ENCODE measurements around the gene DFFB.
"Not testable (repeated sequence)": the region's sequence is repeated elsewhere in the genome, so short reads cannot be mapped to it uniquely, and the experiment has no call there.

Gene DFFB

DNA sequence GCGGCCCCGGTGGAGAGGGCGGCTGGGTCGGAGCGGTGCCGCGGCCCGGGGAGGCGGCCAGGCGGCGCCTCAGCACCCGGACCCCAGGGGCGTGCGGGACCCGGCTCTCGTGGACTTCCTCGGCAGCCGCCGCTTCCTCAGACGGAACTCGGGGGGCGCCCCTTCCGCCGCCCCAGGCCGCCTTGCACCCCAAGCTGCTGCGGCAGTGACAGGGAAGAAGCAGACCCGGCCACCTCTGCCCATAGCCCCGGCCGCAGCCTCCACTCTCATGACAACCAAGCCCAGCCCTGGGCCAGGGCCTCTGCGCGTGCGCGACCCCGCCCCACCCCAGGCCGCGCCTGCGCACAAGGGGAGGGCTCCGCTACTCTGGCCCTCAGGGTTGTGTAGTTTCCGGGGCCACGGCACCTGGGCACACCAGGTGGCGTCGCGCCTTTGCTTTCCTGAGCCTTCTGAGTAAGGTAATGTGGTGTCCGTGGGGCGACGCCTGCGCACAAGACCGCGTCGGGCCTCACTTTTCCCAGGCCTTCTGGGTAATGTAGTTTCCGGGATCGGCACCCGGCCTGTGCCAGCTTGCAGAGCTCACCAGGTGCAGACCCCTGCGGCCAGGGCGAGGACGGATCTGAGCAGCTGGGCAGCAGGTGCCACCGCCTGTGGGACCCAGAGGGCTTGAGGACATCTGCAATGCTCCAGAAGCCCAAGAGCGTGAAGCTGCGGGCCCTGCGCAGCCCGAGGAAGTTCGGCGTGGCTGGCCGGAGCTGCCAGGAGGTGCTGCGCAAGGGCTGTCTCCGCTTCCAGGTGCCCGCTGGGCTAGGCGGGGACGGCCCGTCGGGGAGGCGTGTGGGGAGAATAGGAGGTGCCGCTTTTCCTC, at the start of gene DFFB, which contains the start of gene CEP104:
Gene DFFB, plus strand, starts transcription at position 554 of the 868 bp plus-strand sequence. Its CDS starts 128 bp downstream, at position 682.
Gene CEP104, minus strand, starts transcription at position 289 of the 868 bp plus-strand sequence. CDS start 4,804 bp downstream, outside the sequence.
- DNase-seq (ENCODE audit: low read depth, low spot score), result peak; percentile 90

- no peak for DNase-seq (ENCODE audit: low read depth, low spot score)
These were observed 49.5 kb upstream of the DFFB start for GRCh38 chr1:3807769-3808168.

DNA sequence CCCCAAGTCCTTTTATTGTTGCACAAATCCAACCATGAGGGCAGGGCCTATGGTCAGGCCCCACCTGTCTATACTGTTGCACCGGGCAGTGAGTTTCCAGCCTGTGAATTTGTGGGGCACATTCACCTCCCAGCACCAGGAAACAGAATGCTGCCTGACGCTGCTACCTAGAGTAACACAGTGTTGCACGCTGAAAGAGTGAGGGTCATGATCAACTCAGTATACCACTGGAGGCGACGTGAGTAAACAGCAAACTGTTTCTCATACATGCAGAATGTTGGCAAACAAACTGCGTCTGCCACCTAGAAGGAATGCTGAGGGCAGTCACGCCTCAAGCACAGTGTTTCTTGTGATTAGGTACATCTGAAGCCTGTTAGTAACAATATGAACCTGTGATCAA, 47.6 kb upstream of the DFFB start:
- DNase-seq (ENCODE audit: low read depth, low spot score), result no peak

DNA sequence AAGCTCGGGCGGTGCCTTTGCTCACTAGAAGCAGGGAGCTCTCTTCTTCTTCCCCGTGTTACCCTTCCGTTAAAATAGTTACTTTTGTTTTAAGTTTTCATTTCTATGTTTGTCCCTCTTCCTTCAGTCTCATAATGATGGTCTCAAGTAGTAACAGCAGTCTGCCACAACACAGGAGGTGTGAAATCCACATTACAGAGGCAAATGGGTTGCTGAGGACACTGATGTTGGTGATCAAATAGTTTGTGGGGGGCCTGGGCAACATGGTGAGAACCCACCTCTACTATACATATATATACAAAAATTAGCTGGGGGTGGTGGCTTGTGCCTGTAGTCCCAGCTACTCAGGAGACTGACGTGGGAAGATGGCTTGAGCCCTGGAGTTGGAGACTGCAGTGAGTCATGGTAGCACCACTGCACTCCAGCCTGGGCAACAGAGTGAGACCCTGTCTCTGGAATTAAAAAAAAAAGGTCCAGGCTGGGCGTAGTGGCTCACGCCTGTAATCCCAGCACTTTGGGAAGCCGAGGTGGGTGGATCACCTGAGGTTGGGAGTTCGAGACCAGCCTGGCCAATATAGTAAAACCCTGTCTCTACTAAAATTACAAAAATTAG, 47.0 kb upstream of the DFFB start:
- DNase-seq (ENCODE audit: low read depth, low spot score), result not testable (repeated sequence)

GRCh38 chr1:3811595-3811911, 45.7 kb upstream of the DFFB start:
- DNase-seq (ENCODE audit: low read depth, low spot score), result no peak

GRCh38 chr1:3814065-3814464, 43.2 kb upstream of the DFFB start:
- no peak for DNase-seq (ENCODE audit: low read depth, low spot score)

DNA sequence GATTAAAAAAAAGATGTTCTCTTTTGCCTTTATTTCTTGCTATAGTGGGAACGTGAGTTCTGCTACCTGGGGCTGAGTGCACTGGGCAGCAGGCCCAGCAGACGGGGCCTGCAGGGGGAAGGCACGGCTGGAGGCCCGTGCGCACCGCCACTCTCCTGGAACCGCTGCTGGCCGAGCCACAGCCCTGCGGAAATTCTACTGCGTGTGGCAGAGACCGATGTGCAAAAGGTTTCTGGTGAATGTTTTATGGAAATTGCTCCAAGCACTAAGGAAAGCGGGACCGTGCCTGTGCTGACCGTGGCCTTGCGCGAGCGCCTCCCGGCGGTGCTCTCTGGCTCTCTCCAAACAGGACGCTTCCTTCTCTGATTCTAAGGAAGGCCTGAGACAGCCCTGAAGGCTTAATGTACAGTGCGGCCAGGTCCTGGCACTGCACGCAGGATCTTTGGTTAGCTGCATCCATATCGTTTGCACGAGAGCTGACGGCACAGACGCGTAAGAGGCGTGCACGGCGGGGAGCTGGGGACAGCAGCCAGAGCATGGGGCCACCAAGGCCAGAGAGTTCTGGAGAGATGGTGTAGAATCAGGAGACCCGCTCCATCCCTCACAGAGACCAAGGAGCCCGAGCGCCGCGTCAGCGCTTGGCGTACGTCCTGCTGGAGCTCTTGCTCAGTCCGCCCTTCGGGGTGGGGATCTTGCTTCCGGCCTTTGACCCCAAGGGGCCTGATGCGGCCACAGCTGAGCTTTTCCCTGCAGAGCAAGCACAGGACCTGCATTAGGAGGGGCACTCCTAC, 42.3 kb upstream of the DFFB start:
- no peak for DNase-seq (ENCODE audit: low read depth, low spot score)

GRCh38 chr1:3816331-3817137, 40.7 kb upstream of the DFFB start:
- no peak for DNase-seq (ENCODE audit: low read depth, low spot score)

DNA sequence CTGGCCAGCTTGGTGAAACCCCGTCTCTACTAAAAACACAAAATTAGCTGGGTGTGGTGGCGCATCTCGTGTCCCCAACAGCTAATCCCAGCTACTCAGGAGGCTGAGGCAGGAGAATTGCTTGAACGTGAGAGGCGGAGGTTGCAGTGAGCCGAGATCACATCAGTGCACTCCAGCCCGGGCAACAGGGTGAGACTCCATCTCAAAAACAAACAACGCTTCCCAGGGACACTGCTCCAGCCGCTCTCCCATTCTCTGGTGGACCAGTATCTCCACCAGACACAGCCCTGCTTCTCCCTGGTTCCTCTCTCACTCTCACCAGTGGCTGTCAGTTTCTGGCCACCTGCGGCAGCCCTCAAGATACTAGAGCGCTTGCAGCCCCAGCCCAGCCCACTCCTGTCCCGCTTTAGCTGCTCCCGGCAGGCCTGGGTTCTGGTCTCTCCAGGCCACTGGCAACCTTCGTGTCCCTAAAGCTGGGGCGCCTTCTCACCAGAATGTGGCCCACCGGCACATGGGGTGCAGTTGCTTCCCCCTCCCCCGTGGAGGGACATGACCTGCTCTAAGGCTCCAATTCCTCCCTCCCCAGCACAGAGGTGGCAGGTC, 40.0 kb upstream of the DFFB start:
- no peak for DNase-seq (ENCODE audit: low read depth, low spot score)

DNA sequence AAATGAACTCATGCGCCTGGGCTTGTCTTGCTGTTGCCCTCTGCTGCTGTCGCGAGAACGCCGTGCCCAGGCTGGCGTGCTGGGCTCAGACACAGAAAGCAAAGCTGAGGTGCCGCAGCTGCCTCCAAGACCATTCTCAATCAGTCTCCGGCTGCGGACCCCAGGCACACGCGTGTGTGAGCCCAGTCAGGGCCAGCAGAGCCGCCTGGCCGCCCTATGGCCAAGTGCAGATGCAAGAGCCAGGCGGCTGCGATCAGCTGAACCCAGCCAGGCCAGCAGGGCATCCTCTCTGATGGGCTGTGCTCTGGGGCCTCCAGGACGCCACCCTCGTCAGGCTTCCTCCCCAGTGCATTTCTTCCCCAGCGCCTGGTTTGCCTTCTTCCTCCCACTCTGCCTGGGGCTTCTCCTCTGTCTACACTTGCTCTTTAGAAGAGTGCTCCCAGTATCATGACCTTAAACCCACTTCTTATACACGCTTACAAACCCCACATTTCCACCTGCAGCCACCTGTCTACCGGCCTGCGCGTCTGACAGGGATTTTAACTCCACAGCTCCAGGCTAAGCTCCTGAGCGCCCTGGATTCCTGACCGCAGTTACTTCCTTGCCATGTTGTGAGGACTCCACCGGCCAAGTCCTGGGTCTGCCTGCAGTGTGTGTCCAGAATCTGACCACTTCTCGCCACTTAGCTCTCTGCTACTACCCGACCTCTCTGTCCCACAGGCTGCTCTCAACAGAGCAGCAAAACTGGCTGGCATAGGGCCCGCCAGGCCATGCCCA, 39.3 kb upstream of the DFFB start:
- no peak for DNase-seq (ENCODE audit: low read depth, low spot score)

- DNase-seq (ENCODE audit: low read depth, low spot score), result no peak
These were observed 37.5 kb upstream of the DFFB start for GRCh38 chr1:3819771-3820200.

GRCh38 chr1:3820316-3820715, 37.0 kb upstream of the DFFB start:
- no peak for DNase-seq (ENCODE audit: low read depth, low spot score)

GRCh38 chr1:3821004-3821403, 36.3 kb upstream of the DFFB start:
- DNase-seq (ENCODE audit: low read depth, low spot score), result no peak

- DNase-seq (ENCODE audit: low read depth, low spot score), result no peak
These were observed 35.8 kb upstream of the DFFB start for GRCh38 chr1:3821447-3821846.

DNA sequence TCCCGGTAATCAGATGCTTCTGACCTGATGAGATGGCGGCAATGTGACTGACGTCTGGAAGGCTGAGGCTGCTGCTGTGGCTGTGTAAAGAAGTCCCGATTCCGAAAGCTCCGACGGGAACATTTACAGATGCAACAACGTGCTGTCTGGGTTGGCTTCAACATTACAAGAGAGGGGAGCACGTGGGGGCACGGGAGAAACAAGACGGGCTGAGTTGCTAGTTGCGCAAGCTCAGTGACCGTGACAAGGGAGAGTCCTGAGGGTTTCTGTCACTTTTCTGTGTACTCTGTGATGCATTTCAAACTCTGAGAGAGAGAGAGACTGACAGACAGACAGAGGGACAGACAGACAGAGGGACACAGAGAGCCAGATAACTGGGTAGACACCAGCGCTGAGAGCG, 35.4 kb upstream of the DFFB start:
- no peak for DNase-seq (ENCODE audit: low read depth, low spot score)

GRCh38 chr1:3822421-3822820, 34.9 kb upstream of the DFFB start:
- DNase-seq (ENCODE audit: low read depth, low spot score), result no peak

DNA sequence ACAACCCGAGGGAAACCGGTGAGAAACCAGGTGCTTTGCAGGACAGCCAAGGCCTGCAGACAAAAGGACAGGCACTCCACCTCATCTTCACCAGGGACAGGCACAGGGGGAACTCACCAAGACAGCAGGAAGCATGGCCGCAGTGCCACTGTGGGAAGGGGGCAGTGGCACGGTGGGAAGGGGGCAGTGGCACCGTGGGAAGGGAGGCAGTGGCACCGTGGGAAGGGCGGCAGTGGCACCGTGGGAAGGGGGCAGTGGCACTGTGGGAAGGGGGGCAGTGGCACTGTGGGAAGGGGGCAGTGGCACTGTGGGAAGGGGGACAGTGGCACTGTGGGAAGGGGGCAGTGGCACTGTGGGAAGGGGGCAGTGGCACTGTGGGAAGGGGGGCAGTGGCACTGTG, 32.6 kb upstream of the DFFB start:
- no peak for DNase-seq (ENCODE audit: low read depth, low spot score)

GRCh38 chr1:3825356-3825755, 31.9 kb upstream of the DFFB start:
- no peak for DNase-seq (ENCODE audit: low read depth, low spot score)

DNA sequence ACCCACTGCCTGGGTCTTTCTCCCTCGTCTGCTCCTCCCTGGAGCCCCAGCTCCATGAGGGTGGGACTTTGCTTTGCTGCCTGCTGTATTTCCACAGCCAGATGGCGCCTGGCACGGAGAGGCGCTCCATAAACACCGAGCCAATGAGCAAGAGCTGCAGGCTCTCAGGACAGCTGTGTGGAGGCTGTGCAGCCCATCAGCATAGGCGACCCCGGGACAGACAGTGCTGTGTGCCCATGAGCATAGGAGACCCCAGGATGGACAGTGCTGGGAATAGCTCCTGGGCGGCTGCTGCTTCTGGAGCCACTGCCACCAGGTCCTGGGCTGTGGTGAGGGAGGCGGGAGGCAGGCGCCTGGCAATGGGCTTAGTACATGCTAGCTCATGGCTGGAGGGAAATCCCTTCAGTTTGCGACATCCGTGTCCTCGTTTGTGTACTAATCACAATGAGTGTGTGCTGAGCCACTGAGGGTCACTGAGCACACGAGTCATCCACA, 29.4 kb upstream of the DFFB start:
- DNase-seq (ENCODE audit: low read depth, low spot score), result no peak

DNA sequence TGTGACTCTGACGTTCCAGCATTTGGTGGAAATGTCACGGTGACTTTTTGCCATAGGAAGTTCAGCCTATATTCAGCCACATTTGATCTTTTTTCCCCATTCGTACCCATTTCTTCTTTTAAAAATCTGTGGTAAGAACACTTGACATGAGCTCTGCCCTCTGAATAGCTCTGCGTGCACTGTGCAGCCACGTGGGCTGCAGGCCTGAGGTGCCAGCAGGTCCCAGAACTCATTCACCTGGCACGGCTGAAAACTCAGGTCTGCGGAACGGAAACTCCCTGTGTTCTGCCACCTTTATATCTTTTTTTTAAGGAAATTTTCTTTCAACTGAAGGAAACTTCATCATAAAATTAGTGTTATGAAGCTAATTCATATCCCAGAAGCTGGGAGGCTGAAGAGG, 28.9 kb upstream of the DFFB start:
- no peak for DNase-seq (ENCODE audit: low read depth, low spot score)

Data from activated naive CD8-positive, alpha-beta T cell treated with anti-CD3 and anti-CD28 coated beads, Interleukin-2, amount 50 U/mL, for 16 hours (primary cell).